Left ventricle myocardium inferior (tissue), 1 donor: Measurements from ENCODE around the gene ZNF804B. TPM values are rescaled to one million over a fixed set of nuclear protein-coding genes. Genes with fewer than 3 reads are reported as not detected.

Experiments
- DNase-seq: peaks from one replicate; pipeline ENCODE4 v3.0.0-alpha.2; 2020
- H3K27ac ChIP-seq: fragments of 200-600 bp; replicated peaks from 2 replicates; pipeline ENCODE4 v1.8.0; 2021
- H3K27me3 ChIP-seq: fragments of 200-600 bp; 2 replicates; pipeline ENCODE4 v1.8.0; 2021; ENCODE audit warnings: low read depth
- H3K36me3 ChIP-seq: fragments of 200-600 bp; 2 replicates; pipeline ENCODE4 v1.8.0; 2021
- H3K4me1 ChIP-seq: fragments of 200-600 bp; 2 replicates; pipeline ENCODE4 v1.8.0; 2021
- H3K4me3 ChIP-seq: fragments of 200-600 bp; 2 replicates; pipeline ENCODE4 v1.8.0; 2021; ENCODE audit warnings: mild to moderate bottlenecking, moderate library complexity
- H3K9me3 ChIP-seq: fragments of 200-600 bp; replicated peaks from 2 replicates; pipeline ENCODE4 v1.8.0; 2021
- intact Hi-C: fragments of 100-400 bp; cut with micrococcal nuclease; formaldehyde crosslinking; loops from one replicate; pipeline ENCODE4 v1.11.0; 2022
- total RNA-seq: library from RNA; stranded (reverse); fragmentation: NEBNext Ultra II Directional; extraction: Animal tissue kit (Norgen Biotek cat#: 25700); gene quantifications from one replicate; pipeline ENCODE4 v1.2.1, GENCODE V29; 2021
- TF ChIP-seq, protein P1 (sequence below): fragments of 200-600 bp; IDR thresholded peaks from 2 replicates; pipeline ENCODE4 v1.8.0; 2021; ENCODE audit warnings: antibody characterized with exemption, mild to moderate bottlenecking, borderline replicate concordance
- donor health status: DM: no; HTN: yes; CAD: no; lungs with severe emphysema.

ZNF804B gene
- total RNA-seq, 1 donor from 2014 or later, result not detected

DNA sequence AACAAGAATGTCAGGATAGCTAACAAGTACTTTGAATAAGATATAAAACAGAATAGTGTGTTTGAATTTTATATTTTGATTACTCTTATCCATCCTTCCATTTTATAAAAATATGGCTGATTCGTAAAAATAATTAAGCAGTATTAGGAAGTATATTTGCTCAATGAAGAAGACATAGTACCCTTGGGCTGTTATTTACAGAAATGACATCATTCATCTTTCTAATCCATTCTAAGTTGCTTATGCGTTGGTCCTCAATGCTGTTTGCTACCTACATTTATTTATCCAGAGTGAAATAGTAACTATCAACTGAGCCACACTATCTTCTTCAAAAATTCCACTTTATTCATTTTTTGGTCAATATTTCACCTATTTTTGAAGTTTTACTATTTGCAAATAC is 2.1 kb upstream of the ZNF804B start:
- H3K4me1 ChIP-seq, result peaks cover 19% of the 10 kb centered on the region
- H3K27me3 ChIP-seq, result peaks cover 96% of the 10 kb centered on the region
- no peak overlapping the region for H3K4me3 ChIP-seq
- no peaks in the 10 kb centered on the region for H3K9me3 ChIP-seq
- DNase-seq, result no peak
- H3K36me3 ChIP-seq, result no peaks in the 10 kb centered on the region
- no peak overlapping the region for H3K27ac ChIP-seq
- intact Hi-C loops, result no loop called here
- TF ChIP-seq, protein P1, sequence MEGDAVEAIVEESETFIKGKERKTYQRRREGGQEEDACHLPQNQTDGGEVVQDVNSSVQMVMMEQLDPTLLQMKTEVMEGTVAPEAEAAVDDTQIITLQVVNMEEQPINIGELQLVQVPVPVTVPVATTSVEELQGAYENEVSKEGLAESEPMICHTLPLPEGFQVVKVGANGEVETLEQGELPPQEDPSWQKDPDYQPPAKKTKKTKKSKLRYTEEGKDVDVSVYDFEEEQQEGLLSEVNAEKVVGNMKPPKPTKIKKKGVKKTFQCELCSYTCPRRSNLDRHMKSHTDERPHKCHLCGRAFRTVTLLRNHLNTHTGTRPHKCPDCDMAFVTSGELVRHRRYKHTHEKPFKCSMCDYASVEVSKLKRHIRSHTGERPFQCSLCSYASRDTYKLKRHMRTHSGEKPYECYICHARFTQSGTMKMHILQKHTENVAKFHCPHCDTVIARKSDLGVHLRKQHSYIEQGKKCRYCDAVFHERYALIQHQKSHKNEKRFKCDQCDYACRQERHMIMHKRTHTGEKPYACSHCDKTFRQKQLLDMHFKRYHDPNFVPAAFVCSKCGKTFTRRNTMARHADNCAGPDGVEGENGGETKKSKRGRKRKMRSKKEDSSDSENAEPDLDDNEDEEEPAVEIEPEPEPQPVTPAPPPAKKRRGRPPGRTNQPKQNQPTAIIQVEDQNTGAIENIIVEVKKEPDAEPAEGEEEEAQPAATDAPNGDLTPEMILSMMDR, result no peak

DNA sequence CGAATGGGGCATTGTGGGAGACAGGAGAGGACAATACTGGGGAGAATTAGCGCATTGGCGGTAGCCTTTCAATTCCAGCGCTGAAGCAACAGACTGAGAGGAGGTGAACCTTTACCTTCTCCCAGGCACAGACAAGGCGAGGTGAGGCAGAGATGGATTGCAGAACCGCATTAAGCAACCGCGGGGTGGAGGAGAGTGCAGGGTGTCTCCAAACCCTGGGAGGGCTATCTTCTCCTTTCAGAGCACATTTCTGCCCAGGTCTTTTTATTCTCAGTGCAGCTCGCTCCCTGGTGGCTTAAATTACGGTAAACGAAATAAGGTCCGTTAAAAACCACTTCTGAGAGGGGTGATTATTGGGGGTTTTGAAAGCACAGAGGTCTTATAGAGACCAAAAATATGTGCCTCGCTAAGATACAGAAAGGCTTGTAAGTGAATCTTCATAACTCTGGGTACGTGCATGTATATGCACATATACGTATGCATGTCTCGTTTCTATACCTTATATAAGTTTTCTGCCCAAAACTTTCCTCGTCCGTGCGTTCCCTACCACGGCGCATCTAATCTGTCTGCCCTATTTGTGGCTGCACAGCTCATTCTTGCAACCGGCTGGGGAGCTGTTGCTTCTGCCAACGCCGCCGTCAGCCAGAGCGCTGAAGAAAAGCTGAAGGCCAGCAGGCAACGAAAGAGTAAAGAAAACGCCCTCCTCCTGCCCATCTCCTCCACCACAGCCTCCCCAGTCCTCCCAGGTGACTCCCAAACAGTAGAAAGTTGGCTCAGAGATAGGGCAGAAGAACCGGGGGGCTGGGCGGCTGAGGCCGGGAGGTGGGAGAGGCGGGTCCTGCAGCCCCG is 895 bp upstream of the ZNF804B start:
- DNase-seq, result peak; percentile 16

GRCh38 chr7:88760136-88760515 is 626 bp downstream of the ZNF804B start:
- peak overlapping the region; percentile 63 for H3K4me3 ChIP-seq
- TF ChIP-seq, protein P1, result no peak
- H3K9me3 ChIP-seq, result no peaks in the 10 kb centered on the region
- H3K4me1 ChIP-seq, result peaks cover 19% of the 10 kb centered on the region
- H3K27ac ChIP-seq, result no peak overlapping the region
- H3K27me3 ChIP-seq, result peaks cover 84% of the 10 kb centered on the region
- no peak for DNase-seq
- intact Hi-C loops, result no loop called here
- H3K36me3 ChIP-seq, result no peaks in the 10 kb centered on the region

More for the DNA sequence above, 895 bp upstream of the ZNF804B start:
- Histone ChIP-seq H3K36me3 (no peaks in the 10 kb centered on the region), H3K4me1 (peaks cover 19% of the 10 kb centered on the region), H3K9me3 (no peaks in the 10 kb centered on the region), H3K27me3 (peaks cover 97% of the 10 kb centered on the region), H3K27ac (no peak overlapping the region), H3K4me3 (peak overlapping the region; percentile 63)
- intact Hi-C loops, result no loop called here
- TF ChIP-seq, protein P1, result no peak

GRCh38 chr7:88761779-88762178 is 2.3 kb downstream of the ZNF804B start:
- Histone ChIP-seq H3K27ac (no peak overlapping the region), H3K36me3 (no peaks in the 10 kb centered on the region), H3K4me1 (peaks cover 19% of the 10 kb centered on the region), H3K4me3 (no peak overlapping the region), H3K9me3 (no peaks in the 10 kb centered on the region), H3K27me3 (peaks cover 67% of the 10 kb centered on the region)
- DNase-seq, result no peak
- TF ChIP-seq, protein P1, result no peak
- intact Hi-C loops, result no loop called here

DNA sequence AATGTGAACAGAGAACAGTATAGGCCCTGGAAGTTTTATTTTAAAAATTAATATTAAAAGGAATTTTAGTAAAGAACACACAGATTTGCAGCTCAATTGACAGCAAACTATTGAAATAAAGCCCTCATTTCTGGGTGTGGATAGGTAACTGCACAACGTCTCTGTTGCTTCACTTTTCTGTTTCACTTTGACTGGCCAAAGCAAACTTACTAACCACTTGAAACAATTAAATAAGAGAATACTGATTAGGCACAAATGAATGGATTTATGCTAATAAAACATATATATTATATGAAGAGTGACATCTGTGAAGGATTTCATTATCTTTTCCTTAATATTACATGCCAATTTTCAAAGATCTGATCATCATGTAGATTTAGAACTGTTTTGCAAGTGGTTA is 11.9 kb downstream of the ZNF804B start:
- no peaks in the 10 kb centered on the region for H3K27me3 ChIP-seq
- intact Hi-C loops, result no loop called here
- no peaks in the 10 kb centered on the region for H3K4me1 ChIP-seq
- H3K9me3 ChIP-seq, result no peaks in the 10 kb centered on the region
- no peak overlapping the region for H3K27ac ChIP-seq
- H3K4me3 ChIP-seq, result no peak overlapping the region
- TF ChIP-seq, protein P1, result no peak
- H3K36me3 ChIP-seq, result no peaks in the 10 kb centered on the region
- no peak for DNase-seq
